ENCODE results near the gene IL17REL.
"Not testable (repeated sequence)": the region's sequence is repeated elsewhere in the genome, so short reads cannot be mapped to it uniquely, and the experiment has no call there.

The IL17REL gene

GRCh38 chr22:49989826-49990225, 22.7 kb downstream of the IL17REL start:
- not testable (repeated sequence) for DNase-seq (ENCODE audit: low read depth in 2 of 2)

- no peak for DNase-seq (ENCODE audit: low read depth in 2 of 2)
Measured at GRCh38 chr22:49986325-49986724, 26.2 kb downstream of the IL17REL start.

DNA sequence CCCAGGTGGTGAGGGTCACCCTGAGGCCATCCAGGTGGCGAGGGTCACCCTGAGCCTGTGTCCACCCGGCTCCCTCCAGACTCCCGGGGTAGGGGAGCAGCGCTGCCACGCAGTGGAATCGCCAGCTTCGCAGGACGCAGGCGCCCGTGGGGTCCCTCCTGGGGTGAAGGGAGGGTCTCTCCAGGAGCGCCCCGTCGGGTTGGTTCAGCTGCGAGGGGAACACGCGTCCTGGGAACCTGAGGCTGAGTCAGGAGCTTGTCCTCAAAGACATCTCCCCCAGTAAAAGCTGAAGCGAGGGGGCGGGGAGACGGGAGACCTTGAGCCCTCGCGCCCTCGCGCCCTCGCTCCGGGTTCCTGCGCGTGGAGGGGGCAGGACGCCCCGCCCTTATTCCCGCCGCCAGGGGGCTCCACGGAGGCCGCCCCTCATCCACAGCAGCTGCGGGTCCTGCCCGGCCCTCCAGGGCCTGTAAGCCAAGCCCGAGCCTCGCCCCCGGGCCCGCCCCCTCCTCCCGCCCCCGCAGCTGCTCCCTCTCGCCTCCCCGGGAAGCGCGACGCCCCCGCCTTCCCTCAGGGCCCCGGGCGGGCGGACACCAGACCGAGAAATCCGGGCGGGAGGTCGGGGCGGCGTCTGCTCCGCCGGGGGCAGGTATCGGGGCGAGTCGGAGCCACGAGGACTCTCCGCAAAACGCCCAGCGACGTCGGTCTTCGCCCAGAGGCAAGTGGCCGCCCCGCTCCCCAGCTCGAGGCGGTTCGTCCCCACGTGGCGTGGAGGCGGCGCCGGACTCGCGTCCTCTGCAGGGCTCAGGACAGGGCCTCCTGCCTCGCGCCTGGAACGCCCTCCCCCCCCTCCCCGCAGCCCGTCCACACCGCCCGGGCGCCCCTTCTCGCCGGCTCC, 29.2 kb downstream of the IL17REL start:
- DNase-seq (ENCODE audit: low read depth in 2 of 2), result no peak

GRCh38 chr22:49981799-49982198, 30.8 kb downstream of the IL17REL start:
- not testable (repeated sequence) for DNase-seq (ENCODE audit: low read depth in 2 of 2)

DNA sequence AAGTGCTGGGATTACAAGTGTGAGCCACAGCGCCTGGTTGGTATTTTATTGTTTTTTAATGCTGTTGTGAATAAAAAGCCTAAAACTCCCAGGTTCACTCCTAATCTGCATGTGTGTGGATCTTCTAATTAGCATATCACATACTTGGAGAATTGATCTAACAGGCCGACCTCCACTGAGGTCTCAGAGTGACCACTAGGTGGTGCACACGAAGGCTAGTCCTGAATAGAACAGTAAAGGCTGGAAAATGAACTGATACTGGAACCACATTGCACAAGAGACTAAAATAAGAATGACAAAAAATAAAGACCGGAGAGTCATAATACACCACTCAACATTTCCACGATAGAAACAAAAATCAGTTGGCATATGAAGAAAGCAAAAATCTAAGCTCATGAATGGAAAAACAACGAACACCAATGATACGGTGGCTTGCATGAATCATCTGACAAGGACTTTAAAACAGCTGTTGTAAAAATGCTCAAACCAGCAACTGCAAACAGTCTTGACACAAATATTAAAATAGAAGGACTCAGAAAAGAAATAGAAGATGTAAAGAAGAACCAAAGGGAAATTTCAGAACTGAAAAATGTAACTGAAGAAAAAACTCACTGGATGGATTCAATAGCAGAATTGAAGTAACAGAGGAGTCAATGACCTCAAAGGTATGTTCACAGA, 32.8 kb downstream of the IL17REL start:
- no peak for DNase-seq (ENCODE audit: low read depth in 2 of 2)

DNA sequence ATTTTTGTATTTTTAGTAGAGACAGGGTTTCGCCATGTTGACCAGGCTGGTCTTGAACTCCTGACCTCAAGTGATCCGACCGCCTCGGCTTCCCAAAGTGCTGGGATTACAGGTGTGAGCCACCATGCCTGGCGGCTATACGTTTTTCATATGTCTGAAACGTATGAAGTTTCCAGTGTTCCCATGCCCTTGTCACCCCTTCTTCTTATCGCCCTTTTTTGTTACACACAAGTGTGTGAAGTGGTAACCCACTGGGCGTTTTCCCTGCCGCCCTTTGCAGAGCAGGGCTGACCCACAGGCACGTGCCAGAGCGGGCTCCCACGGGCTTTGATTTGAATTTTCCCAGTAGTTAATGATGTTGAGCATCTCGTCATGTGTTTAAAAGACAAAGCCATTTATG, 35.0 kb downstream of the IL17REL start:
- no peak for DNase-seq (ENCODE audit: low read depth in 2 of 2)

GRCh38 chr22:49976439-49977175, 36.0 kb downstream of the IL17REL start:
- peak in 1 of 2 donors; percentile 68 for DNase-seq (ENCODE audit: low read depth in 2 of 2)

- DNase-seq (ENCODE audit: low read depth in 2 of 2), result no peak
Measured at GRCh38 chr22:49975543-49976389, 36.8 kb downstream of the IL17REL start.

DNA sequence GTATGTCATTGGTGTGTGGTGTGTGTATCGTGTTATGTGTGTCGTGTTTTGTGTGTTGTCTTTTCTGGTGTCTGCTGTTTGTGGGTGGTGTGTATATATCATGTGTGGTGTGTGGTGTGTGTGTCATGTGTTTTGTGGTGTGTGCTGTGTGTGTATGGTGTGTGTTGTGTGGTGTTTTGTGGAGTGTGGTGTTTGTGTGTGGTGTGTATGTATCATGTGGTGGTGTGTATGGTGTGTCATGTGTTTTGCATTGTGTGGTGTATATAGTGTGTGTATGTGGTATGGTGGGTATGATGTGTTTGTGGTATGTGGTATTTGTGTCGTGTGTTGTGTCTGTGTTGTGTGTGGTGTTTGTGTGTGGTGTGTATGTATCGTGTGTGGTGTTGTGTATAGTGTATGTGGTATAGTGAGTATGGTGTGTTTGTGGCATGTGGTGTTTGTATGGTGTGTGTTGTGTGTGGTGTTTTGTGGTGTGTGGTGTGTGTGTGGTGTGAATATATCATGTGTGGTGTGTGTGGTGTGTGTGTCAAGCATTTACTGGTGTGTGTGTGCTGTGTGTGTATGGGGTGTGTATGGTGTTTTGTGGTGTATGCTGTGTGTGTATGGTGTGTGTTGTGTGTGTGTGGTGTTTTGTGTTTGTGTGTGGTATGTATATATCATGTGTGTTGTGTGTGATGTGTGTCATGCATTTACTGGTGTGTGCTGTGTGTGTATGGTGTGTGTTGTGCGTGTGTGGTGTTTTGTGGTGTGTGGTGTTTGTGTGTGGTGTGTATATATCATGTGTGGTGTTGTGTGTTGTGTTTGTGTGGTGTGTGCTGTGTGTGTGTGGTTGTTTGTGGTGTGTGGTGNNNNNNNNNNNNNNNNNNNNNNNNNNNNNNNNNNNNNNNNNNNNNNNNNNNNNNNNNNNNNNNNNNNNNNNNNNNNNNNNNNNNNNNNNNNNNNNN, 39.3 kb downstream of the IL17REL start:
- DNase-seq (ENCODE audit: low read depth in 2 of 2), result no peak

DNA sequence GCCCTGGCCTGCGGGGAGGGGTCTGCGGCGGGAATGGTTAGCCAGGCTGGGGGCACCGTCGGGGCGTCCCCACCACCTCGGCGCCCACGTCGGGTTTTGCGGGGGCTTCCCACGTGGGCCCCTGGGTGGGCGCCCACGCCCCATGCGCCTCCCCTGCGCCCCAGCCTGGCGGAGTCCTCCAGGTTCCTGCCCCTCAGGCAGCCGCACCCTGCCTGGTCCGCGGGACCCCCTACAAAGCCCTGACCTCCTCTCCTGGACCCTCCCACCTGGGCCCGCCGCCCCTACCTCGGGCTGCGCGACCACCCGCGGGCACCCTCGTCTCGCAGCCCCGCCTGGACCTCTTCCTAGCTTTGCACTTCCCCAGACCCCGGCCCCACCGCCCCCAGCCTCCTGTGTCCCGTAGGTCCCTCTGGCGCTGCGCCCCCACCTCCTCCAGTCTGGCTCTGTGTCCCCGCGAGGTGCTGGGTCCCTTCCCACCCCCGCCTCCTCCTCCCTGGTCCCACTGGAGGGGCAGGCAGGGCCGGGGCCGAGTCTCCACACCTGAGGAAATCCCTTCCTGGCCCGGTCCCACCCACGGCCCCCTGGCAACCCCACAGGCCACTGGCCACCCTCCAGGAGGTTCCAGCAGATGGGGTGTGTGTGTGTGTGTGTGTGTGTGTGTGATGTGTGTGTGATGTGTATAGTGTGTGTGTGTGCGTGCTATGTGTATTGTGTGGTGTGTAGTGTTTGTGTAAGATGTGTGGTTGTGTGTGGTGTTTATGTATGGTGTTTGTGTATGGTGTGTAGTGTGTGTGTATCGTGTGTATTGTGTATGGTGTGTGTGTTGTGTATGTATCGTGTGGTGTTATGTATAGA, 40.2 kb downstream of the IL17REL start:
- DNase-seq (ENCODE audit: low read depth in 2 of 2), result no peak

DNA sequence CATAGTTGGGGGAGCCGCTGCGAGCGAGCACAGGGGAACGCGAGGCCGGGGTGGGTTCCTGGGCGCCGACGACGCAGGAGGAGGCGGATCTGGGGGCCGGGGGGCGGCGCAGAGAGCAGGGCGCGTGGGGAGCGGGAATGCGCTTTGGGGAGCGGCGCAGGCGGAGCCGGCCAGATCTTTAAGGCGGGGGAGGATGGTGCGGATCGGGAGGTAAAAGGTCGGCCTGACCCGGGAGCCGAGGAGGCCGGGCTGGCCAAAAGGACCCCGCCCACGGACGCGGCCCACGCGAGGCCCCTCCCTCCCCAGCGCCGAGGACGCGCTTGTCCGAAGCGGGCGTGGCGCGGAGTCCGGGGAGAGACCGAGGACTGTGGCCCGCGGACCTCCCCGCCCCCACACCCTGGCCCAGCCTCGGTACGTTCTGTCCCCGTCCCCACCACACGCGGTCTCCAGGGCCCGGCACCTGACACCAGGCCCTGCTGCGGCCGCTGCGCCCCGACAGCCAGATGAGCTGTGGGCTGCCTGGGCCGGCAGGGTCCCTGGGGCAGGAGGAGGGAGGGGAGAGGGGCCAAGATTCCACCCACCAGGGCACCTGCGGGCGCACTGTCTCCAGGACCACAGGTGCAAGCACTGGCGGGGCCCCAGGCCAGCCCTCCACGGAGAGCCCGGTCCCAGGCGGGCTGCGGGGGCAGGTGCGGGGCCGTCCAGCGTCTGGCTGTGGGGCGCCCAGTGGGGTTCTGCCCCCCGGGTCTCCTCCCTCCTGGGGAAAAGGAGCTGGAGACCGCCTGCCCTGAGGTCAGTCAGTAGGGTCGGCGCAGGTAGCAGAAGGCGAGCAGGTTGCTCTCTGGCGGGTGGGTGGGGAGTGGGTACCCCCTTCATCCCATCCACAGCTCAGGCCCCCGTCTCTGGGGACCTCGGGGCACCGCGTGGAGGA, 41.1 kb downstream of the IL17REL start:
- DNase-seq (ENCODE audit: low read depth in 2 of 2), result peak; percentile 70 to 73

GRCh38 chr22:49970528-49971231, 41.9 kb downstream of the IL17REL start:
- DNase-seq (ENCODE audit: low read depth in 2 of 2), result peak; percentile 93 to 96

DNA sequence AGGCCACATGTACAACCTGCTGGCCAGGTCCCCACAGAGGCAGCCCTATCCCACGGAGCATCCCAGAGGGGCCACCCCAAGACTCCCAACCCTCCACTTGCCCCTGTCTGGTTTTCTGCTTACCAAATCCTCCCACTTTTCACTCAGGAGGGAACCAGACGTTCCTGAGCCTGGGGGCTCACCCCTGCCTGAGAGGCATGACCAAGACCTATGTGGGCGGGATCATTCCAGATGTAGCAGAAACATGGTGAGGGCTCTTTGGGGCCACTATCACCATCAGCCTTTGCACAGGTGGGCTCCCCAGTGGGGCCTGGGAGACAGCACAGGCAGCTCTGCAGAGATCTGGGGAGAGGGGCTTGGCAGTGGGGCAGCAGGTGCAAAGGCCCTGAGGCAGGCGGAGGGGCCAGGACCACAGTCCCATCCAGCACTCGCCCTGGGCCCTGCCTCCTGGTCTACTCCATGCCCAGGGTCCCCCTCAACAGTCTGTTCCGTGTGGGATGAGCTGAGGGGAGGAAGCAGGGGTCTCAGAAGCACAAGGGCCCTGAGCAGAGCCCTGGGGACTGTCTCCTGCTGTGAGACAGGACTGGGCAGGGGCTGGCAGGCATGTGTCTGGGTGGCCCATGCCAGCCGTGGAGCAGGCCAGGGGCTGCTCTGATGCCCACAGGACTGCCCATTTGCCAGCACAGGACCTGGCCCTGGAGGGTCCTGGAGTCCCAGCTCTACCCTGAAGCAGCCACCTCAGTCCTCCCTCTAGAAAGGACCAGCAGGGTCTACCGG, 42.6 kb downstream of the IL17REL start:
- no peak for DNase-seq (ENCODE audit: low read depth in 2 of 2)

DNA sequence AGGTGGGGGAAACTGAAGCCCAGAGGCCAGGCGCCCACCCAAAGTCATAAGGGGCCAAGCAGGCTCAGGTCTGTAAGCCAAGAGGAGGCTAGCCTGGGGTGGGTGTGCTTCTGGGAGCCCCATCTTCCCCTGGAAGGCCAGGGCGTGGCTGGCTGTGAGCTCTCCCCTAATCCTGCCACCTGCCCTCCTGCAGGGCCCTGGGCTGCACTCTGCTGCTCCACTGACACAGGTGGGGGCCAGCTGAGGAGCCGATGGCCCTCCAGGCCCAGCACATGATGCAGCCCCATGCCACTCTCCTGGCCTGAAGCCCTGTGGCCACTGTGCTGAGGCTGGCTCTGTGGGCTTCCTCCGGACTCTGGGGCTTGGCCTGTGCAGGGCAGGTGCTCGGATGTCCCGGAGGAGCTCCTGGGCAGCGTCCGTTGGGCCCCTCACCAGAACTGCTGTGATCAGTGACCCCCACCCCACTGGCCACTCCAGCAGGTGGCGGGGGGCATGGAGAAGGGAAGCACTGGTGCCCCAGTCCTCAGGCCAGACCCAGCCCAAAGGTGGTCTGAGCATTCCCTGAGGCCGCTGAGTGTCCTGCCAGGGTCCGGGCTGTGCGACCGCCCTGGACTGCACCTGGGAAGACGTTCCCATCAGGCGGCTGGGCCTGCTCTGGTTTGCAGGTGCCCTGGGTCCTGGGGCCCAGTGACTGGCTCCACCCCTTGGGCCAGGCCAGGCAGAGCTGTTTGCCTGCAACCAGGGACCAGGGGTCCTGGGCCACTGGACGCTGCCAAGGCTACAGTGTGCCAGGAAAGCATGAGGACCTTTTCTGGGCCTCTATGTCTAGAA, 43.5 kb downstream of the IL17REL start:
- DNase-seq (ENCODE audit: low read depth in 2 of 2), result no peak

GRCh38 chr22:49968313-49968830, 44.2 kb downstream of the IL17REL start:
- DNase-seq (ENCODE audit: low read depth in 2 of 2), result no peak
